GF-D8 (cell line): ENCODE results near the gene NIM1K.
"Not testable (repeated sequence)": the region's sequence is repeated elsewhere in the genome, so short reads cannot be mapped to it uniquely, and the experiment has no call there.

Experiments
- DNase-seq: peaks from one replicate; lab custom pipeline; 2025; lab: John Stamatoyannopoulos, UW

The NIM1K gene

GRCh38 chr5:43281840-43282658, 90.0 kb downstream of the NIM1K start:
- DNase-seq = no peak

- DNase-seq = no peak
These were observed 94.6 kb downstream of the NIM1K start for GRCh38 chr5:43286623-43287022.

DNA sequence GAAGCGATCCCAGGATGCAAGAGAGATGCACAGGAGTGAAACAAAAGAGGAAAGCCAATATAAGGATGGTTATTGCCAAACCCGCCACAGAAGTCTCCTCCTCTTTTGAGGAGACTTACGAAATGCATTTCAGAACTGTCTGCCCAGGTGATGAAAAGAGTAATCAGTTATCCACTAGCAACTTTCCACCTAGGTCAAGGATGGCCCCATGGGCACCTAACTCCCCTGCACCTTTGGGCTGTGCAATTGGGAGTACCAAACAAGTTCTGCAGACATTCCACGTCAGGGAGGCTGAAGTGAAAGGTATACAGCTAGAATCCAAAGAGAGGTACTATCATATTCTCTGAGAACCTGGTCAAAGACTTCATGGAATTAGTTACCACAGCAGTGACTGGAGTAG, 95.5 kb downstream of the NIM1K start:
- DNase-seq = no peak

- no peak for DNase-seq
These were observed 96.3 kb downstream of the NIM1K start for GRCh38 chr5:43288269-43288831.

- no peak for DNase-seq
These were observed 98.7 kb downstream of the NIM1K start for GRCh38 chr5:43290726-43291125.

GRCh38 chr5:43294226-43294625, 102.2 kb downstream of the NIM1K start:
- DNase-seq = no peak

DNA sequence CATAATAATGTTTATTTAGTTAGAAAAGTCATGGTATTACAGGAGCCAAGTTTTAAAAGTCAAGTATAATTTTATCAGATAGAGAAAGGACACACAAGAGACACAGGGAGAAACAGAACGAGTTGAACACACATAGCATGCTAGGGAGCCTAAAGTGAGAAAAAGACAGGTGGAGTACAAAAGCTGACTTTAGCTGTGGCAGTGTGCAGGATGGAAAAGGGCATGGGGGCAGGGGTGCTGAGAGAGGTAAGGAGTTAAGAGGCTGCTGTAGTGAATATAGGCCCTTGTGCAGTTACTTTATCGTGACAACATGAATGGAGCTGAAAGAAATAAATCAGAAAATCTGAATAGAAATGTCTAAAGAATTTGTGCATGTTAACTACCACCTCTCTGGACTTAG, 103.2 kb downstream of the NIM1K start:
- no peak for DNase-seq

GRCh38 chr5:43296835-43297234, 104.8 kb downstream of the NIM1K start:
- no peak for DNase-seq

DNA sequence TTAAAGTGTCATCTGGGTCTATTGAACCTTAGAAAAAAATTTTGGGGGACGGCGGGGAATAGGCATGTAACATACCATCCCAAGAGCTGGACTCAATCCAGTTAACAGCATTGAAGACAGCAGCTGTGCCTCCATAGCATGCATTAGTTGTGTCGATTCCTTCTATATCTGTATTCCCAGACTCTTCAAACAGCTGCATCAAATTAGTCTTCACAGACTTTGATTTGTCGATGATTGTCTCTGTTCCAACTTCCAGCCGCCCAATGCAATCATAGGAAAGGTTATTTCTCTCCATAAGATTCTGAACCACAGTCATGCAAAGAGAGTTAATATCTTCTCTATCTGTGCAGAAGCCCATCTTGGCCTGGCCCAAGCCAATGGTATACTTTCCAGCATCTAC, 106.4 kb downstream of the NIM1K start:
- no peak for DNase-seq

DNA sequence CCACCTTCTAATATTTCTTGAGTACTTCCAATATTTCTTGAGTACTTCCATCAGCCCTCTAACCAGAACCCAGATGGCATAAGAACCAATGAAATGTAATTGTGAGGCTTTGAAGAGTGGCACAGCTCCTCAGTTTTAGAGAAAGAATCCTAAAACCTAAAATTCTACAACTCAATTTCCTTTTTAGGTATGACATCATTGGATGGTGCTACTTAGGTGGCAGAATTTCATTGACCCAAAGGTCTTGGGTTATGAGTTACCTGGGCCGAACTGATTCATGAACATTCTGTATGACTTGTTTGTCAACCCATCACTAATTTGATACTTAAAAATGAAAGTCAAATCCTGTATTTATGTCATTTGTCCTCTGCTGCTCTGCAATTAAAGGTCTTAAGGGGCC, 108.1 kb downstream of the NIM1K start:
- DNase-seq = no peak

GRCh38 chr5:43301653-43302091, 109.6 kb downstream of the NIM1K start:
- DNase-seq = no peak

- DNase-seq = no peak
These were observed 110.5 kb downstream of the NIM1K start for GRCh38 chr5:43302481-43302880.

GRCh38 chr5:43303242-43303641, 111.2 kb downstream of the NIM1K start:
- DNase-seq = no peak

DNA sequence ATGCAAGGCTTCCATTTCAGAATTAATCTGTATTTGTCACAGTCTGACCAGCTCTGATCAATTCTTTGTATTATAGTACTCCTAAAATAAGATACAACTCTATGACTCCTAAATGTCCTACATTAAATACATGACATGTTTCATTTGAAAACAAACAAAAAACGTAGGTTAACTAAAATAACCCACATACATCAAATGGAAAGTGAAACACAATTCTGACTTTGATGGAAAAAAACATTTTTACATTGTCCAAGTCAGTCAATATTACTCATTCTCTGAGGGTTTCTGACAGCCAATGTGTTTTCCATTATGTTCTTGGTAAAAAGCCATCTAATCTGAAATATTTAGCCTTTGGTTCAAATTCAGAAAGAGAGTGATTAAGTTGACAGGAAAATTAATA, 112.5 kb downstream of the NIM1K start:
- no peak for DNase-seq

GRCh38 chr5:43305948-43306565, 114.0 kb downstream of the NIM1K start:
- DNase-seq = peak; percentile 50

DNA sequence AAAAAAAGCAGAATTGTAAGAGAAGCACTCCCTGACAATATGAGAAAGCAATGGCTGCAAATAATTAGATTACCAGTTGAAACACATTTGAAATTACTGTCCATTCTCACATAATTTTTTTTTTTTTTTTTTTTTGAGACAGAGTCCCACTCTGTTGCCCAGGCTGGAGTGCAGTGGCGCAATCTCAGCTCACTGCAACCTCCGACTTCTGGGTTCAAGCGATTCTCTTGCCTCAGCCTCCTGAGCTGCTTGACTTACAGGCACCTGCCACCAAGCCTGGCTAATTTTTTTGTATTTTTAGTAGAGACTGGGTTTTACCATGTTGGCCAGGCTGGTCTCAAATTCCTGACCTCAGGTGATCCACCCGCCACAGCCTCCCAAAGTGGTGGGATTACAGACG, 114.9 kb downstream of the NIM1K start:
- DNase-seq = not testable (repeated sequence)

- DNase-seq = no peak
These were observed 117.1 kb downstream of the NIM1K start for GRCh38 chr5:43309122-43309521.

DNA sequence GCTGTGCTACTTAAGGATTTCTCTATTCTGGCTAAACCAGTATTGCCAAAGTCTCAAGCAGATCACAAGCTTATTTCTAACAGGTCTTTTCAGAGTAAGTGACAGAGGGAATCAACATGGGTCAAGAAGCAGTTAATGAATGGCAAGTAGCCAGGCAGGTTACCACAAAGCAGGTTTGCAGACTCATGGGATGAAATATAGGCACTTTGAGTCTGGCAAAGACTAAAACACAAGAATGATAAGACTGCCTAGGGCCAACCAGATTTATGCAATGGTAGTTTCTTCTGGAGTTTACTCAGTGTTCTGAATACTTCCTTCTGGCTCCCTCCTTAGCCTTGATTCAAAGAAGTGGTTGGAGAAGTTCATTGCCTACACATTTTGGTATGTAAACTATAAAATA, 117.6 kb downstream of the NIM1K start:
- DNase-seq = no peak

DNA sequence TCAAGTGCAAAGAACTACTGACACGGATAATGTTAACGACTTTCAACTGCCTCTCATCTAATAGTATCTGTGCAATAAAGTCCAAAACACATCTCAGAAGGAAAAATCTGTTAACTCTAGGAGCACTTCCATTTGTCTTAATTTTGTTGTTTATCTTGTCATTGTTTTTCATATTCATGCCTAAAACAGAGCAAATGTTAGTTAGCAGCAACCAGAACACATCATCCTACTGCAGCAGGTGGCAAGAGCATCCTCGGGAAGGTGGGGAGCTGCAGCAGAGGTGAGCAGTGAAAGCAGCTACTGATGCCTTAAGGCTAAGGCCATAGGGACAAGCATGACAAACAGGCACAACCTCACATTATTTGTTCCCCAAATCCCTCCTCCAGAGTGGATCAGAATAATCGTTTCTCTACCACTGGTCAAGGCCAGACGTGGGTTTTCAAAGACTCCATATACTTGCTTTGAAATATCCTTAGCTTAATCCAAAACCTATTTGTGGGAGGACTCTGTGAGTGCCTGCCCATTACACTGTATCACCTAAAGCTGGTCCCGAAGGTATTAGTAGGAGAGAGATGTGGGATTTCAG, 120.1 kb downstream of the NIM1K start:
- no peak for DNase-seq

- DNase-seq = no peak
These were observed 120.6 kb downstream of the NIM1K start for GRCh38 chr5:43312699-43313034.

DNA sequence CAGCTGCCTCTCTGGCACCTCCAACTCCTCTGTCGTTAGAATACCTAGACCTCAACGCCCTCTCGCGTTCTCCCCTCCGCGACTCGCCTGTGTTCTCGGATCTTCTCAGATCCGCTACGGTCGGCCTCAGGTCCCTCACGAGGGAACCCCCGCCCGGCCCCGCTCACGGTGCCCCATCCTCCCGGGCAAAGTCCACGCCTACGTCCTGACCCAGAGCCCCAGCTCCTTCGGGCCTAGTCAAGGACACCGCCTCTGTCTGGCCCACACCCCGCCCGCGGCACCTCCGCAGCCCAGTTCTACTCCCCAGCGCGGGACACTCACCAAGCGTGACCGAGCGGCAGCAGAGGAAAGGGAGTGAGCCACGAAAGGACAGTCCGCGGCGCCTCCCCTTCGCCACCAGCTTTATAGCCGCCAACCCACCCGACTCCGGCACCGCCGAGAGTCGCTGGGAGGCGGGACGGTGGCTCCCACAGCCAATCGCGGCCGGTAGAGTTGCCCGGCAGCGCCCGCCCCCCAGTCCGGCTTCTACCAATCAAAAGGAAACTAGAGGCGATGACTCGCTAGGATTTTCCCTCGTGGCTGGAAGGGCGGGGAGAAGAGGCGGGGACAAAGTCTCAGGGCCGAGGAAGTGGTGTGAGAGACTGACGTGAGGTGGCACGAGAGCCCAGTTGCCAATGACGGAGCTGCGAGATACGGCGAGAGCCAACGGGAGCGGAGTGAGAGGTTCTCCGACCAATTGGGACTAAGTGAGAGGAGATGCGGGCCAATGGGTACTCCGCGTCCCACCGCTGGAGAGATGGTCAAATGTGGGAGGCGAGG, 121.2 kb downstream of the NIM1K start, which contains the start of gene HMGCS1:
Gene HMGCS1 (minus strand): TSS at position 378 of the 819 bp plus-strand sequence. CDS start 14,447 bp downstream, outside the sequence.
- DNase-seq = peak; percentile 98

GRCh38 chr5:43313854-43314457, 121.9 kb downstream of the NIM1K start:
- no peak for DNase-seq
